ENCODE measurements around the gene CMC2.
A peak's percentile ranks its signal among the peaks of the same experiment; 100 is the strongest.

The CMC2 gene

GRCh38 chr16:81006813-81007695 lies at the start of gene CMC2, which contains the start of gene CENPN:
Gene CMC2 (minus strand): TSS chr16:81006885. CDS start chr16:80997394, 9,491 bp downstream.
Gene CENPN (plus strand): TSS chr16:81007214. CDS start chr16:81011940, 4,726 bp downstream.
- POLR2A ChIA-PET (ENCODE audit: low non-redundant PET), result no interaction called here
- peak within 1 kb of the TSS; percentile 94 for H3K27ac ChIP-seq
- CTCF ChIA-PET, result no interaction called here
- peak; percentile 97 for DNase-seq (ENCODE audit: low spot score)
- no peak for TF ChIP-seq CTCF (conservative IDR thresholded peaks at IDR 0.05; ENCODE audit: low read depth)

GRCh38 chr16:81053761-81054160 lies 47.1 kb upstream of the CMC2 start:
- ChIA-PET POLR2A (ENCODE audit: low non-redundant PET) (no interaction called here), CTCF (no interaction called here)
- TF ChIP-seq CTCF (conservative IDR thresholded peaks at IDR 0.05; ENCODE audit: low read depth), result no peak
- no peak for DNase-seq (ENCODE audit: low spot score)
- no peak overlapping the region for H3K27ac ChIP-seq

- POLR2A ChIA-PET (ENCODE audit: low non-redundant PET), result no interaction called here
These were observed 36.1 kb upstream of the CMC2 start for GRCh38 chr16:81042821-81043220.

GRCh38 chr16:81041696-81042095 lies 35.0 kb upstream of the CMC2 start:
- no peak overlapping the region for H3K27ac ChIP-seq
- TF ChIP-seq CTCF (conservative IDR thresholded peaks at IDR 0.05; ENCODE audit: low read depth), result no peak
- POLR2A ChIA-PET (ENCODE audit: low non-redundant PET), result no interaction called here
- no peak for DNase-seq (ENCODE audit: low spot score)
- CTCF ChIA-PET, result no interaction called here

More at GRCh38 chr16:81042821-81043220, 36.1 kb upstream of the CMC2 start:
- CTCF ChIA-PET, result interaction anchor here (0.6 kb wide), 1 partner anchor 201 kb away, joined by 4 read pairs; no protein-coding TSS in a partner anchor
- no peak for TF ChIP-seq CTCF (conservative IDR thresholded peaks at IDR 0.05; ENCODE audit: low read depth)
- DNase-seq (ENCODE audit: low spot score), result no peak
- H3K27ac ChIP-seq, result no peak overlapping the region

- CTCF ChIA-PET, result no interaction called here
- no peak for DNase-seq (ENCODE audit: low spot score)
- POLR2A ChIA-PET (ENCODE audit: low non-redundant PET), result no interaction called here
- H3K27ac ChIP-seq, result no peak overlapping the region
- TF ChIP-seq CTCF (conservative IDR thresholded peaks at IDR 0.05; ENCODE audit: low read depth), result no peak
These were observed 34.2 kb upstream of the CMC2 start for GRCh38 chr16:81040842-81041241.

GRCh38 chr16:81040131-81040530 lies 33.4 kb upstream of the CMC2 start:
- ChIA-PET CTCF (no interaction called here), POLR2A (ENCODE audit: low non-redundant PET) (no interaction called here)
- no peak for TF ChIP-seq CTCF (conservative IDR thresholded peaks at IDR 0.05; ENCODE audit: low read depth)
- H3K27ac ChIP-seq, result no peak overlapping the region
- DNase-seq (ENCODE audit: low spot score), result no peak

Measured in RWPE1 (cell line).